Epithelial cell of esophagus (primary cell): ENCODE measurements around the gene PTPA.

ENCODE experiments used
- DNase-seq: peaks from one replicate; pipeline ENCODE4 v3.0.0; 2010; ENCODE audit warnings: low read depth
- H3K4me3 ChIP-seq: 2 replicates; pipeline ENCODE4 v1.5.1; 2011; ENCODE audit warnings: mild to moderate bottlenecking, low read length, control low read depth
- TF ChIP-seq, protein P1 (sequence below): IDR thresholded peaks from 2 replicates; pipeline ENCODE4 v1.5.1; 2011; ENCODE audit warnings: low read depth, mild to moderate bottlenecking, low read length, control low read depth, inconsistent platforms; ENCODE audit not compliant: insufficient read depth; ENCODE audit errors: missing control alignments

PTPA gene

GRCh38 chr9:129110740-129111527 is at the start of gene PTPA, which contains the start of gene CRAT:
Gene PTPA, plus strand, starts transcription at chr9:129111415. Its CDS starts 186 bp downstream, at chr9:129111601.
Gene CRAT, minus strand, starts transcription at chr9:129110793. Its CDS starts 284 bp downstream, at chr9:129110509.
- peak within 1 kb of the TSS; percentile 83 for H3K4me3 ChIP-seq
- TF ChIP-seq, protein P1, sequence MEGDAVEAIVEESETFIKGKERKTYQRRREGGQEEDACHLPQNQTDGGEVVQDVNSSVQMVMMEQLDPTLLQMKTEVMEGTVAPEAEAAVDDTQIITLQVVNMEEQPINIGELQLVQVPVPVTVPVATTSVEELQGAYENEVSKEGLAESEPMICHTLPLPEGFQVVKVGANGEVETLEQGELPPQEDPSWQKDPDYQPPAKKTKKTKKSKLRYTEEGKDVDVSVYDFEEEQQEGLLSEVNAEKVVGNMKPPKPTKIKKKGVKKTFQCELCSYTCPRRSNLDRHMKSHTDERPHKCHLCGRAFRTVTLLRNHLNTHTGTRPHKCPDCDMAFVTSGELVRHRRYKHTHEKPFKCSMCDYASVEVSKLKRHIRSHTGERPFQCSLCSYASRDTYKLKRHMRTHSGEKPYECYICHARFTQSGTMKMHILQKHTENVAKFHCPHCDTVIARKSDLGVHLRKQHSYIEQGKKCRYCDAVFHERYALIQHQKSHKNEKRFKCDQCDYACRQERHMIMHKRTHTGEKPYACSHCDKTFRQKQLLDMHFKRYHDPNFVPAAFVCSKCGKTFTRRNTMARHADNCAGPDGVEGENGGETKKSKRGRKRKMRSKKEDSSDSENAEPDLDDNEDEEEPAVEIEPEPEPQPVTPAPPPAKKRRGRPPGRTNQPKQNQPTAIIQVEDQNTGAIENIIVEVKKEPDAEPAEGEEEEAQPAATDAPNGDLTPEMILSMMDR: no peak
- peak; percentile 97 for DNase-seq

GRCh38 chr9:129063061-129063460 is 48.2 kb upstream of the PTPA start:
- H3K4me3 ChIP-seq: no peak overlapping the region
- TF ChIP-seq, protein P1: no peak
- DNase-seq: no peak

GRCh38 chr9:129064499-129064908 is 46.7 kb upstream of the PTPA start:
- no peak overlapping the region for H3K4me3 ChIP-seq
- no peak for DNase-seq
- TF ChIP-seq, protein P1: no peak

DNA sequence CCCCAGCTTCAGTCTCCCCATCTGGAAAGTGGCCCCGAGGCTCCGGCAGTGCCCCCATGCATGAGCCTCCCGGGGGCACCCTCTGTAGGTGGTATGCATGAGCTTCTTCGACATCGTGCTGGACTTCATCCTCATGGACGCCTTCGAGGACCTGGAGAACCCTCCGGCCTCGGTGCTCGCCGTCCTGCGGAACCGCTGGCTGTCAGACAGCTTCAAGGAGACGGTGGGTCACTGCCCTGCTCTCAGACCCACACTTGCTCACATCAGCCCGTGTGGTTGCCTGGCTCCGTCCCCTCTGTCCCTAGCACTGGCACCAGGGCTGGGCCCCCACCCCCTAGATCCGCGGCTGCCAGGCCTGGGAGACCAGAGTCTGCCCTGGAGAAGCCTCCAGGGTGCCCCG is 43.1 kb upstream of the PTPA start:
- TF ChIP-seq, protein P1: no peak
- H3K4me3 ChIP-seq: no peak overlapping the region
- DNase-seq: no peak

- TF ChIP-seq, protein P1: no peak
- no peak for DNase-seq
- H3K4me3 ChIP-seq: no peak overlapping the region
Measured at GRCh38 chr9:129068990-129069861, 42.0 kb upstream of the PTPA start.

DNA sequence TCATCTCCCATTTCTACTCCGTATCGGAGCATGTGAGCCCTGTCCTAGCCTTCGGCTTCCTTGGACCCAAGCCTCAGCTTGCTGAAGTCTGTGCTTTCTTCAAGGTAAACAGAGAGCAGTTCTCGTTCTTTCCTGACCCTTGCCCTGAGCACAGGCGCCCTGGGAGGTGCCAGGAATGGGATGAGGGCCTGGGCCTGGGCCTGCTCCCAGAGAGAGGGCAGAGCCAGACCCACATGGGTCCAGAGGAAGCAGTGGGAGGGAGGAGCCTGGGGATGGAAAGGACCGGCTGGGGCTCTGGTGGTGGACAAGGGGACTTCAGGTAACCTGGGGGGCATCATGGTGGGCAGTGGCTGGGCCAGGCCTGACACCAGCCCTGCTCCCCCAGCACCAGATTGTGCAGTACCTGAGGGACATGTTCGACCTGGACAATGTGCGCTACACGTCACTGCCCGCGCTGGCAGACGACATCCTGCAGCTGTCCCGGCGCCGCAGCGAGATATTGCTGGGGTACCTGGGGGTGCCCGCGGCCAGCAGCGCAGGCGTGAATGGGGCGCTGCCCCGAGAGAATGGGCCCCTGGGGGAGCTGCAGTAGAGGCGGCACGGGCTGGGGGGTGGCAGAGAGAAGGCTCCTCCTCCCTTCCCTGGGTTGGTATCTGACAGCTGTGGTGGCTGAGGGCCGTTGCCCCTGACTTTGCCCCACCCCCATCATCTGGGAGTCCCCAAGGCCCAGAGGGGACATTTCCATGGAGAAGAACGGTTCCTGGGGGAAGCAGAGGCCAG is 41.2 kb upstream of the PTPA start:
- no peak overlapping the region for H3K4me3 ChIP-seq
- TF ChIP-seq, protein P1: no peak
- no peak for DNase-seq
